A549 (cell line): ENCODE data around the gene C16orf89.
"Not testable (repeated sequence)": the region's sequence is repeated elsewhere in the genome, so short reads cannot be mapped to it uniquely, and the experiment has no call there.

Experiments used
- JUNB ChIP-seq: fragments of >200 bp; sonication (Bioruptor Twin); formaldehyde crosslinking; IDR thresholded peaks from 2 replicates; pipeline ENCODE4 v1.6.1; 2016
- MAZ ChIP-seq: fragments of 150-350 bp; IDR thresholded peaks from 2 replicates; pipeline ENCODE4 v1.6.1; 2014; ENCODE audit warnings: antibody characterized with exemption, low read depth, low read length, borderline replicate concordance
- RAD21 ChIP-seq, 2 experiments: fragments of >200 bp in 1 of 2; sonication (Bioruptor Twin) in 1 of 2; formaldehyde crosslinking in 1 of 2; IDR thresholded peaks in 1 of 2; conservative IDR thresholded peaks in 1 of 2; 2 replicates in 1 of 2; 3 replicates in 1 of 2; pipeline ENCODE4 v1.6.1; 2012 to 2018; ENCODE audit warnings: inconsistent platforms in 1 of 2
- RCOR1 ChIP-seq: fragments of 150-350 bp; IDR thresholded peaks from 2 replicates; pipeline ENCODE4 v1.6.1; 2014; ENCODE audit warnings: antibody characterized with exemption, low read length, low read depth
- SMC3 ChIP-seq: fragments of >200 bp; sonication (Bioruptor Twin); formaldehyde crosslinking; IDR thresholded peaks from 3 replicates; pipeline ENCODE4 v1.6.1; 2018; ENCODE audit warnings: inconsistent platforms
- TF ChIP-seq, protein P1 (sequence below): IDR thresholded peaks from 2 replicates; pipeline ENCODE4 v1.6.1; 2012
- TF ChIP-seq, protein P2 (sequence below): fragments of >200 bp; sonication (Bioruptor Twin); formaldehyde crosslinking; IDR thresholded peaks from 3 replicates; pipeline ENCODE4 v1.5.1; 2016
- TF ChIP-seq, protein P3 (sequence below): fragments of 250-450 bp; sonication (Bioruptor Pico); IDR thresholded peaks from 2 replicates; pipeline ENCODE4 v1.5.0; 2021; ENCODE audit warnings: mild to moderate bottlenecking, moderate library complexity, borderline replicate concordance

DNA sequence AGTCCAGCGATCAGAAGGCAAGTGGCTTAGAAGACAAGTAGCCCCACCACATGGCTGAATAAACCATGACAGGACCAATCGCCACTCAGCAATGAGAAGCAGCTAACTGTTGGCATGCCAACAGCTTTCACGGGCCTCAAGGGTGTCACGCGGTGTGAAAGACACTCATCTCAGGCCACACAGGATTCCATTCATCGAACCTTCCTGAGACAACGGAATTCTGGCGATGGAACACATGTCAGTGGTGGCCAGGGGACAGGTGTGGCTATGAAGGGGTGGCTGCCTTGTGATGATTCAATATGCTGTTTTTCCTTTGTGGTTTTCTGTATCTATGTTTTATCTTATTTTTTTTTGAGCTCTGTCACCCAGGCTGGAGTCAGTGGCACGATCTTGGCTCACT, 24.8 kb upstream of the C16orf89 start:
- TF ChIP-seq, protein P1, sequence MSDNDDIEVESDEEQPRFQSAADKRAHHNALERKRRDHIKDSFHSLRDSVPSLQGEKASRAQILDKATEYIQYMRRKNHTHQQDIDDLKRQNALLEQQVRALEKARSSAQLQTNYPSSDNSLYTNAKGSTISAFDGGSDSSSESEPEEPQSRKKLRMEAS = not testable (repeated sequence)
- TF ChIP-seq, protein P2, sequence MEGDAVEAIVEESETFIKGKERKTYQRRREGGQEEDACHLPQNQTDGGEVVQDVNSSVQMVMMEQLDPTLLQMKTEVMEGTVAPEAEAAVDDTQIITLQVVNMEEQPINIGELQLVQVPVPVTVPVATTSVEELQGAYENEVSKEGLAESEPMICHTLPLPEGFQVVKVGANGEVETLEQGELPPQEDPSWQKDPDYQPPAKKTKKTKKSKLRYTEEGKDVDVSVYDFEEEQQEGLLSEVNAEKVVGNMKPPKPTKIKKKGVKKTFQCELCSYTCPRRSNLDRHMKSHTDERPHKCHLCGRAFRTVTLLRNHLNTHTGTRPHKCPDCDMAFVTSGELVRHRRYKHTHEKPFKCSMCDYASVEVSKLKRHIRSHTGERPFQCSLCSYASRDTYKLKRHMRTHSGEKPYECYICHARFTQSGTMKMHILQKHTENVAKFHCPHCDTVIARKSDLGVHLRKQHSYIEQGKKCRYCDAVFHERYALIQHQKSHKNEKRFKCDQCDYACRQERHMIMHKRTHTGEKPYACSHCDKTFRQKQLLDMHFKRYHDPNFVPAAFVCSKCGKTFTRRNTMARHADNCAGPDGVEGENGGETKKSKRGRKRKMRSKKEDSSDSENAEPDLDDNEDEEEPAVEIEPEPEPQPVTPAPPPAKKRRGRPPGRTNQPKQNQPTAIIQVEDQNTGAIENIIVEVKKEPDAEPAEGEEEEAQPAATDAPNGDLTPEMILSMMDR = not testable (repeated sequence)
- TF ChIP-seq RCOR1; SMC3; JUNB; RAD21 (conservative IDR thresholded peaks at IDR 0.05 in 1 of 2, IDR thresholded peaks at IDR 0.05 in 1 of 2); MAZ: not testable (repeated sequence)
- TF ChIP-seq, protein P3, sequence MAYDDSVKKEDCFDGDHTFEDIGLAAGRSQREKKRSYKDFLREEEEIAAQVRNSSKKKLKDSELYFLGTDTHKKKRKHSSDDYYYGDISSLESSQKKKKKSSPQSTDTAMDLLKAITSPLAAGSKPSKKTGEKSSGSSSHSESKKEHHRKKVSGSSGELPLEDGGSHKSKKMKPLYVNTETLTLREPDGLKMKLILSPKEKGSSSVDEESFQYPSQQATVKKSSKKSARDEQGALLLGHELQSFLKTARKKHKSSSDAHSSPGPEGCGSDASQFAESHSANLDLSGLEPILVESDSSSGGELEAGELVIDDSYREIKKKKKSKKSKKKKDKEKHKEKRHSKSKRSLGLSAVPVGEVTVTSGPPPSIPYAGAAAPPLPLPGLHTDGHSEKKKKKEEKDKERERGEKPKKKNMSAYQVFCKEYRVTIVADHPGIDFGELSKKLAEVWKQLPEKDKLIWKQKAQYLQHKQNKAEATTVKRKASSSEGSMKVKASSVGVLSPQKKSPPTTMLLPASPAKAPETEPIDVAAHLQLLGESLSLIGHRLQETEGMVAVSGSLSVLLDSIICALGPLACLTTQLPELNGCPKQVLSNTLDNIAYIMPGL (CRISPR knock-in tag) = not testable (repeated sequence)
